Measurements from ENCODE around the gene LIFR. TPM values are rescaled to one million over a fixed set of nuclear protein-coding genes. Genes with fewer than 3 reads are reported as not detected.

Gene LIFR, protein sequence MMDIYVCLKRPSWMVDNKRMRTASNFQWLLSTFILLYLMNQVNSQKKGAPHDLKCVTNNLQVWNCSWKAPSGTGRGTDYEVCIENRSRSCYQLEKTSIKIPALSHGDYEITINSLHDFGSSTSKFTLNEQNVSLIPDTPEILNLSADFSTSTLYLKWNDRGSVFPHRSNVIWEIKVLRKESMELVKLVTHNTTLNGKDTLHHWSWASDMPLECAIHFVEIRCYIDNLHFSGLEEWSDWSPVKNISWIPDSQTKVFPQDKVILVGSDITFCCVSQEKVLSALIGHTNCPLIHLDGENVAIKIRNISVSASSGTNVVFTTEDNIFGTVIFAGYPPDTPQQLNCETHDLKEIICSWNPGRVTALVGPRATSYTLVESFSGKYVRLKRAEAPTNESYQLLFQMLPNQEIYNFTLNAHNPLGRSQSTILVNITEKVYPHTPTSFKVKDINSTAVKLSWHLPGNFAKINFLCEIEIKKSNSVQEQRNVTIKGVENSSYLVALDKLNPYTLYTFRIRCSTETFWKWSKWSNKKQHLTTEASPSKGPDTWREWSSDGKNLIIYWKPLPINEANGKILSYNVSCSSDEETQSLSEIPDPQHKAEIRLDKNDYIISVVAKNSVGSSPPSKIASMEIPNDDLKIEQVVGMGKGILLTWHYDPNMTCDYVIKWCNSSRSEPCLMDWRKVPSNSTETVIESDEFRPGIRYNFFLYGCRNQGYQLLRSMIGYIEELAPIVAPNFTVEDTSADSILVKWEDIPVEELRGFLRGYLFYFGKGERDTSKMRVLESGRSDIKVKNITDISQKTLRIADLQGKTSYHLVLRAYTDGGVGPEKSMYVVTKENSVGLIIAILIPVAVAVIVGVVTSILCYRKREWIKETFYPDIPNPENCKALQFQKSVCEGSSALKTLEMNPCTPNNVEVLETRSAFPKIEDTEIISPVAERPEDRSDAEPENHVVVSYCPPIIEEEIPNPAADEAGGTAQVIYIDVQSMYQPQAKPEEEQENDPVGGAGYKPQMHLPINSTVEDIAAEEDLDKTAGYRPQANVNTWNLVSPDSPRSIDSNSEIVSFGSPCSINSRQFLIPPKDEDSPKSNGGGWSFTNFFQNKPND
- total RNA-seq (2022) (7.6 and 7.9 TPM in 2 replicates), Bru-seq, nascent RNA (percentile 47 among the genes with signal in this experiment), BruChase-seq, experiment 1, labeled RNA remaining after a 6-hour chase (percentile 48 among the genes with signal in this experiment), BruChase-seq, experiment 2, labeled RNA remaining after a 2-hour chase (percentile 48 among the genes with signal in this experiment)
- long read RNA-seq, full-length matches to known transcripts, result 2 of 4 reads
- long read RNA-seq, partial matches to known transcripts, result 1 of 4 reads
- long read RNA-seq, other reads (novel, unspliced or antisense), result 1 of 4 reads

DNA sequence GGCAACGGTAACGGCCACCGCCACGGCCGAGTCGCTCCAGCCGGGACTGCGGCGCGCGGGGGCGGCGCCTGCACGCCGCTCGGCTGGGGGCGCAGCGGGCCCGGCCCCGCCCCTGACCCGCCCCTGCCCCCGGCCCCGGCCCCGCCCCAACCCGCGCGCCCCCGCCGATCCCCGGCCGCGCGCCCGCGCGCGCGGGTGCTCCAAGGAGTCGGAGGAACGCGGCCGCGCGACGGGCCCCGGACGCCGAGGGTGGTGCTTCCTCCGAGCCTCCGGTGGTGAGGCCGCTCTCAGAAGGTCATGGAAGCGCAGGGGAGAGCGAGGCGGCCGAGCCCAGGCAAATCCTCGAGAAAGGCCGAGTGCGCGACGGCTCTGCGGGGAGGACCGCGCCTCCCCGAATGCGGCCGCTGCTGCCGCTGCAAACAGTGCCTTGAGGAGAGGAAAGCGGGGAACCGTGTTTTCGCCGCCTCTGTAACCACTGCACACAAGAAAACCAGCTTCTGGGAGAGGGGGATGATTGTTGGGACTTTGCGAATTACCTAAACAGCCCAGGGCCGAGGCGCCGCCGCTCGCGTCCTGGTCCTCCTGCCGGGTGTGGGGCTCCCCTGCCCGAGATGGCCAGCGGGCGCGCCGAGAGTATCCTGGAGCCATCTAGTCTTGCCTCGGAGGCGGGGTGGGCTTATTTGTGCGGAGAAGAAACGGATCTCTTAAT is at the start of gene LIFR:
Gene LIFR (minus strand): TSS at position 48 of the 709 bp plus-strand sequence. CDS start 25,999 bp downstream, outside the sequence.
- BruUV-seq (replicated peaks), result no TSS peak
- CTCF ChIA-PET, result no interaction called here
- Mint-ChIP-seq H3K27ac (ENCODE audit: unreplicated experiment) (peak within 1 kb of the TSS; percentile 87), H3K36me3 (ENCODE audit: insufficient read depth, unreplicated experiment) (peaks cover 19% of the 10 kb centered on the region), H3K27me3 (ENCODE audit: unreplicated experiment) (no peaks in the 10 kb centered on the region), H3K4me3 (ENCODE audit: low read depth, unreplicated experiment) (peak within 1 kb of the TSS; percentile 81), H3K9me3 (ENCODE audit: low read depth, unreplicated experiment) (no peaks in the 10 kb centered on the region), H3K4me1 (ENCODE audit: low read depth, unreplicated experiment) (no peaks in the 10 kb centered on the region)
- intact Hi-C loops (cut with micrococcal nuclease; ENCODE audit: unreplicated experiment), result no loop called here
- TF ChIP-seq CTCF (IDR thresholded peaks at IDR 0.05; ENCODE audit: unreplicated experiment), result no peak
- peak; percentile 83 for DNase-seq

DNA sequence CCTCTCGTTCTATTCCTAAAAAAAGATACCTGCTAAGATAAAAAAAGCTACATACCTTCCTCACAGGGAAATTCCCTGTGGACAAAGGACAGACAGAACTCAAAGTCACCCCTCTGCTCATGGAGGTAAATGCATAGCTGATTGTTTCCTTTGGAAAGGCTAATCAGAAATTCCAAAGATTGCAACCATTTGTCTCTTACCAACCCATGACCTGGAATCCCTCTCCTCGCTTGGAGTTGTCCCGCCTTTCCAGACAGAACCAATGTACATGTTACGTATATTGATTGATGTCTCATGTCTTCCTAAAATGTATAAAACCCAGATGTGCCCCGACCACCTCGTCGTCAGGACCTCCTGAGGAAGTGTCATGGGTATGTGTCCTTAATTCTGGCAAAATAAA is 49.2 kb upstream of the LIFR start:
- no peak for DNase-seq
- no peak for TF ChIP-seq CTCF (IDR thresholded peaks at IDR 0.05; ENCODE audit: unreplicated experiment)
- H3K9me3 Mint-ChIP-seq (ENCODE audit: low read depth, unreplicated experiment), result no peaks in the 10 kb centered on the region
- peaks cover 46% of the 10 kb centered on the region for H3K4me1 Mint-ChIP-seq (ENCODE audit: low read depth, unreplicated experiment)
- H3K36me3 Mint-ChIP-seq (ENCODE audit: insufficient read depth, unreplicated experiment), result no peaks in the 10 kb centered on the region
- no peak overlapping the region for H3K27ac Mint-ChIP-seq (ENCODE audit: unreplicated experiment)
- CTCF ChIA-PET, result no interaction called here
- H3K27me3 Mint-ChIP-seq (ENCODE audit: unreplicated experiment), result no peaks in the 10 kb centered on the region
- BruUV-seq (replicated peaks), result no TSS peak
- no peak overlapping the region for H3K4me3 Mint-ChIP-seq (ENCODE audit: low read depth, unreplicated experiment)
- intact Hi-C loops (cut with micrococcal nuclease; ENCODE audit: unreplicated experiment), result no loop called here

DNA sequence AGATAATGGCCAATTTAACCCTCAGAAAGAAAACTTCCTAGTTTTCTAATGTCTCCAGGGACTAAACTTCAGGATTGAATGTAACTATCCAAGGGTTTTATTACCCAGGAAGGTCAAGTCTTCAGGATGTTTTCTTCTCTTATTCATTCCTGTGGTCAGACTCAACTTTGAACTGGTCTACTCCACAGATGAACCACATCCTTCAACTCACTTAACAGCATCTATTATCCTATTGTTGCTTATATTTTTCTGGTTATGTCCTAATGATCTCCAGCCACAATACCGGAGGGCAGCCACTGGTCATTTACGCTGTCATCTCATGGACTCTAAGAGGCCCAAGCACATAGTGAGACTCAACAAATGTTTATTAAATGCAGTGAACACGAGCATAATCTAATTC is 47.2 kb upstream of the LIFR start:
- Mint-ChIP-seq H3K36me3 (ENCODE audit: insufficient read depth, unreplicated experiment) (no peaks in the 10 kb centered on the region), H3K4me1 (ENCODE audit: low read depth, unreplicated experiment) (peaks cover 65% of the 10 kb centered on the region), H3K9me3 (ENCODE audit: low read depth, unreplicated experiment) (no peaks in the 10 kb centered on the region), H3K27ac (ENCODE audit: unreplicated experiment) (no peak overlapping the region), H3K27me3 (ENCODE audit: unreplicated experiment) (no peaks in the 10 kb centered on the region), H3K4me3 (ENCODE audit: low read depth, unreplicated experiment) (no peak overlapping the region)
- CTCF ChIA-PET, result no interaction called here
- DNase-seq, result no peak
- TF ChIP-seq CTCF (IDR thresholded peaks at IDR 0.05; ENCODE audit: unreplicated experiment), result no peak
- intact Hi-C loops (cut with micrococcal nuclease; ENCODE audit: unreplicated experiment), result no loop called here
- BruUV-seq (replicated peaks), result no TSS peak

Measured in Calu3 (cell line).